ENCODE results near the gene DNAJB6.

Gene DNAJB6

GRCh38 chr7:157406971-157407370 lies 70.2 kb downstream of the DNAJB6 start:
- no peak for TF ChIP-seq CTCF (IDR thresholded peaks at IDR 0.05; ENCODE audit: low read depth, low read length)
- in situ Hi-C loops (cut with HindIII; ENCODE audit: low sequenced_read_pairs), result no loop called here
- DNase-seq (ENCODE audit: low read depth, low spot score), result no peak
- no peak overlapping the region for H3K4me3 ChIP-seq (ENCODE audit: low read depth, low read length)

GRCh38 chr7:157407512-157408257 lies 70.9 kb downstream of the DNAJB6 start:
- in situ Hi-C loops (cut with HindIII; ENCODE audit: low sequenced_read_pairs), result no loop called here
- no peak for DNase-seq (ENCODE audit: low read depth, low spot score)
- no peak overlapping the region for H3K4me3 ChIP-seq (ENCODE audit: low read depth, low read length)

GRCh38 chr7:157408258-157409101 lies 71.7 kb downstream of the DNAJB6 start:
- DNase-seq (ENCODE audit: low read depth, low spot score), result no peak
- no peak for TF ChIP-seq CTCF (IDR thresholded peaks at IDR 0.05; ENCODE audit: low read depth, low read length)
- H3K4me3 ChIP-seq (ENCODE audit: low read depth, low read length), result no peak overlapping the region
- in situ Hi-C loops (cut with HindIII; ENCODE audit: low sequenced_read_pairs), result no loop called here

More at GRCh38 chr7:157407512-157408257, 70.9 kb downstream of the DNAJB6 start:
- no peak for TF ChIP-seq CTCF (IDR thresholded peaks at IDR 0.05; ENCODE audit: low read depth, low read length)

- in situ Hi-C loops (cut with HindIII; ENCODE audit: low sequenced_read_pairs), result no loop called here
- H3K4me3 ChIP-seq (ENCODE audit: low read depth, low read length), result no peak overlapping the region
- no peak for DNase-seq (ENCODE audit: low read depth, low spot score)
- TF ChIP-seq CTCF (IDR thresholded peaks at IDR 0.05; ENCODE audit: low read depth, low read length), result no peak
These were observed 72.4 kb downstream of the DNAJB6 start for GRCh38 chr7:157409149-157409752.

- no peak for TF ChIP-seq CTCF (IDR thresholded peaks at IDR 0.05; ENCODE audit: low read depth, low read length)
- DNase-seq (ENCODE audit: low read depth, low spot score), result no peak
- H3K4me3 ChIP-seq (ENCODE audit: low read depth, low read length), result no peak overlapping the region
- in situ Hi-C loops (cut with HindIII; ENCODE audit: low sequenced_read_pairs), result no loop called here
These were observed 73.2 kb downstream of the DNAJB6 start for GRCh38 chr7:157409753-157410727.
